HG02840 (cell line): Measurements from ENCODE around the gene CSNK2A1.

Experiments
- ATAC-seq: cut with Tn5 transposase; IDR thresholded peaks from one replicate; pipeline ENCODE4 v1.9.1; 2021; ENCODE audit warnings: mild to moderate bottlenecking, moderate library complexity, moderate number of reproducible peaks; ENCODE audit not compliant: unreplicated experiment, low FRiP score

CSNK2A1 gene

GRCh38 chr20:568097-568652 lies 24.6 kb upstream of the CSNK2A1 start:
- no peak for ATAC-seq

- ATAC-seq, result no peak
These were observed 20.6 kb upstream of the CSNK2A1 start for GRCh38 chr20:564192-564591.

- no peak for ATAC-seq
These were observed 19.6 kb upstream of the CSNK2A1 start for GRCh38 chr20:563187-563586.

DNA sequence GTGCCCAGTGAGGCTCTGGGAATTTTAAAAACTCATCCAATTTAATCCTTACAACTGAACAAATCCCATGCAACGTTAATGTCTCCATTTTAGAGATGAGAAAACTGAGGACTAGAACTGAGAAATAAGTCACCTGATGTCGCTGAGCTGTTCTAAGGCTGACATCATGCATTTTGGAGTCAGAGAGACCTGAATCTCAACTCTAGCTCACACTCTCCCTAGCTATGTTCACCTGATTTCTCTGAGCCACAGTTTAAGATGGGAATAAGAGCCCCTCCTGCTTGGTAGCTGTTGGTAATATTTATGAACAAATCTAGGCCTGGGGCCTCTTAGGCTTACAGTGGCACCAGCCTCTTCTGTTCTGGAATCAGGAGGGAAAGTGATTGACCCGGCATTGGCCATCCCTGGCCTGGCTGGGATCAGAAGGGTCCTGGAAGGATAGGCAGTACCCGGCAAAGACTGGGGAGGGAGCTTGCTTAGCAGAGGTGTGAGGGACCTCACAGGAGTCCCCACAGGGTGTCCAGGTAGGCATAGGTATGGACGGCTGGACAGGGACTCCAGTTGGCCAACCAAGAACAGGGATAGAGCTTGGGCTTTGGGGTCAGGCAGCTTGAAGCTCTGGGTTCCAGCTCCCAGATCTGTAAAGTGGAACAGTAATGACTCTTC lies 18.8 kb upstream of the CSNK2A1 start:
- no peak for ATAC-seq

GRCh38 chr20:561437-562231 lies 18.0 kb upstream of the CSNK2A1 start:
- ATAC-seq, result no peak

GRCh38 chr20:560680-561079 lies 17.1 kb upstream of the CSNK2A1 start:
- no peak for ATAC-seq

- no peak for ATAC-seq
These were observed 14.5 kb upstream of the CSNK2A1 start for GRCh38 chr20:558117-558516.

DNA sequence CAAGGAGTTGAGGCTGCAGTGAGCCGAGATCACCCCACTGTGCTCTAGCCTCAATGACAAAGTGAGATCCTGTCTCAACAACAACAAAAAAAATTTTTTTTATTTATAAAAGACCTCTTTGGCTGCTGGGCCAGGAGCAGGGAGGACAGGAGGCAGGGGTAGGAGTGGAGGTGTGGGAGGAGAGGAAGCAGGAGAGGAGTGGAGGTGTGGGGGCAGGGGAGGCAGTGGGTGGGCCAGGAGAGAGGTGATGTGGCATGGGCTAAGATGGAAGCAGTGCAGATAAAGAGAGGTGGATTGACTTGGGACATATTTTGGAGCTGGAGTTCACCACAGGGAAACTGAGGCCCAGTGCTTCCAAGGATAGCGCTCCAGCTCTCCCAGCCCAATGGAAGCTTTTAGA lies 13.4 kb upstream of the CSNK2A1 start:
- no peak for ATAC-seq

DNA sequence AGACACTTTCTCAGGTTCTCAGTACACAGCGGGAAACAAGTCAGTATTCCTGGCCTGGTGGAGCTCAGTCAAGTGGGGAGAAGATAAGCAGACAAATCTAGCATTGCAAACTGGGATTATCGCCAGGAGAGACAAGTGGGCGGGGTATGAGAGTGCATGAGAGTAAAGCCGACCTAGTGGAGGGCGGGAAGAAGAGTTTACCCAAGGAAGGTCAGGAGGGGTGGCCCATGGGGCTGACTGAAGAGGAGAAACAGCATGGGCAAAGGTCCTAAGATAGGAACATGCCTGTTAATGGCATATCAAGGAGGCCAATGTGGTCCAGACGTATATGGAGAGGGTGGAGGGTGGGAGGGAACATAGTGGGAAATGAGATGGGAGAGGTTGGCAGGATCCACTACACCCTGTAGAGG lies 12.4 kb upstream of the CSNK2A1 start:
- no peak for ATAC-seq

GRCh38 chr20:550611-551010 lies 7.0 kb upstream of the CSNK2A1 start:
- ATAC-seq, result no peak

DNA sequence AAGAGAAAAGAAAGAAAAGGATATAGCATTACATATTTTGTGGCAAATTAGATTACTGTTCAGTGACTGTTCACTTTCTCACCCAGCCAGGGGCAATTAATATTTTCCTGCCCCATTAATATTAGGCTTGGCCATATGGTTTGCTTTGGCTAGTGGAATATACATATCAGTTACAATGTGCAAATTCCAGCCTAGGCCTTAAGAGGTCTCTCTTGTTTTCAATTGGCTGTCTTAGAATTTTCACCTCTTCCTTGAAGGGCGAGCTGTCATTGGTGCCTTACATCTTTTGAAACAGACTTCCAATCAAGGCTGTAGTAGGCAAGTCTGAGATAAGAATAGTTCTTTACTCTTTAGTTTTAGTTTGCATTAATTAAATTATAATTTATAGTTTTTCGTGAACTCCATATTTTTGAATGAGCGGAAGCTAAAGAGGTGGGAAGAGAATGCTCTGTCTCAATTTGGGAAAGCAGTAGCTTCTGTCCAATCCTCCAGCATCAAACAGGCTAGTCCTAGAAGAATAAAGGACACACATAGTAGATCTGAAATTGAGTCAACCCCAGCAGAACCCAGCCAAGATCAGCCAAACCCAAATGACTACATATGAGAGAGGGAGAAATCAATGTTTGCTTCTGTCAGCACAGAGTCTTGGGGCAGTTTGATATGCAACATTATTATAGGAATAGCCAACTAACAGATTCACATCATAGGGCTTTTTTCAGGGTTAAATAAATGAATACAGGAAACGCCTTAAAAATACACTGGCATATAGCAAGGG lies 6.3 kb upstream of the CSNK2A1 start:
- ATAC-seq, result no peak

DNA sequence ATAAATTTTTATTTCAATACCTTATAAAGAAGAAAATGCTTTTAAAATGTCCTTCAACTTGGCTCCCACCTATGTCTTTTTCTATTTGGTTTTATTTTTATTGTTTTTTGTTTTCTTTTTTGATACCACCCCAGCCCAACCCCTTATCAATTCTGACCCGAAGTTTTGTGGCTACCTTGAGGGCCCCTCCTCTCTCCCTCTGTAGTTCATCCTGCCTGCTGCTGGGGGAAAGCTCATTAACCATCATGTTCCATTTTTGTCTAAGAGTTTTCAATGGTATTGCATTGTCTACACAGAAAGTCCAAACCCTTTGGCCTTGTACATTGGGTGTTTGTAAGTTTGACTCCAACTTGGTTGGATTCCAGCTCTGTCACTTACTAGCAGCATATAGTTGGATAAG lies 5.3 kb upstream of the CSNK2A1 start:
- ATAC-seq, result no peak

- ATAC-seq, result no peak
These were observed 3.8 kb upstream of the CSNK2A1 start for GRCh38 chr20:547394-547793.

- no peak for ATAC-seq
These were observed 2.8 kb upstream of the CSNK2A1 start for GRCh38 chr20:546353-546752.

DNA sequence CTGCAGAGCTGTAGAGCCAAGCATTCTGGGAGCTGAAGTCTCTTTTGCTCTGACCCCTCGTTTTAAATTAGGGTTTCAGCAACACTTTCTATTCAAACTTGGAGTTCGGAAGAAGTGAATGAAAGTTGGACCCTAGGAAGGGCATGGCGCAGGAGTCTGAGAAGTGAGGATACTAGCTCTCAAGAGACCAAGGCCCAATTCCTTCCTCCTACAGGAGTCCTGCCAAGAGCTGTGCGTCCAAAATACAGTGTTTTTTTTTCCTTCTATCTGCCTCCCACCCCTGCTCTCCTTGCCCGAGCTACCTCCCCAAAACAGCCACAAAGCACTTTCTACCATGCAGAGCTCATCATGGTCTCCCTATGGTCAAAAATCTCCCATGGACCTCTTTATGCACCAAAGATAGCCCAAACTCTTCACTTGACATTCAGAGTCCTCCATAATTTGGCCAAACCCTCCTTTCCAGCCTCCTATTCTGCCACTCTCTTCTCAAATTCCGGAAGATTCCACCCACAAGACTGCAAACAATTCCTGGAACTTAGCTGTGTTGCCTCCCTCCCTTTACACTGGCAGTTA lies 649 bp upstream of the CSNK2A1 start:
- ATAC-seq, result no peak

- peak; percentile 19 for ATAC-seq
These were observed 717 bp downstream of the CSNK2A1 start for GRCh38 chr20:542777-543368.

DNA sequence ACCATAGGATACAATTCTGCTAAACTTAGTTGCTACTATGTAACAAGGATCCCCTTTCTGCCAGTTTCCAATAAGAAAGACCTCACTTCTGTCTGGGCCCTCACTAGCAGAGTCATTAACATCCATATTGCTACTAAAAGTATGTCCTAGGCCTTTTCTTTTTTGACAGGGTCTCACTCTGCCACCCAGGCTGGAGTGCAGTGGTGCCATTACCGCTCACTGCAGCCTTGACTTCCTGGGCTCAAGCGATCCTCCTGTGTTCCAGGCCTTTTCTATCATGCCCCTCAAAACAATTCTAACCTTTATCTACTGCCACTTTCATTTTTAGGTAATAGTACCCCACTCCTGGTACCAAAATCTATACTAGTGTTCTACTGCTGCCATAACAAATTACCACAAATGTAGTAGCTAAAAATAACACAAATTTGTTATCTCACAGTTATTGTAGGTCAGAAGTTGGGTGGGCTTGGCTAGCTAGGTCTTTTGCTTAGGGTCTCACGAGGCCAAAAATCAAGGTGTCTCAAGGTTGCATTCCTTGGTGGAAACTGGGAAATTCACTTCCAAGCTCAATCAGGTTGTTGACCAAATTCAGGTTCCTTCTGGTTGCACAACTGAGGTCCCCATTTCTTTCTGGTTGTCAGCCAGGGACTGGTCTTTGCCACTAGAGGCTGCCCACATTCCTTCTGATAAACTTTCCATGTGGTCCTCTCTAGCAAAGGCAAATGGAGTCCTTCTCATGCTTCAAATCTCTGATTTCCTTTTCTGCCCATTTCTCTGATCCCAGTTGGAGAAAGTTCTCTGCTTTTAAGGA lies 3.0 kb downstream of the CSNK2A1 start:
- no peak for ATAC-seq

- no peak for ATAC-seq
These were observed 3.7 kb downstream of the CSNK2A1 start for GRCh38 chr20:539848-540247.

- no peak for ATAC-seq
These were observed 4.4 kb downstream of the CSNK2A1 start for GRCh38 chr20:539191-539590.

DNA sequence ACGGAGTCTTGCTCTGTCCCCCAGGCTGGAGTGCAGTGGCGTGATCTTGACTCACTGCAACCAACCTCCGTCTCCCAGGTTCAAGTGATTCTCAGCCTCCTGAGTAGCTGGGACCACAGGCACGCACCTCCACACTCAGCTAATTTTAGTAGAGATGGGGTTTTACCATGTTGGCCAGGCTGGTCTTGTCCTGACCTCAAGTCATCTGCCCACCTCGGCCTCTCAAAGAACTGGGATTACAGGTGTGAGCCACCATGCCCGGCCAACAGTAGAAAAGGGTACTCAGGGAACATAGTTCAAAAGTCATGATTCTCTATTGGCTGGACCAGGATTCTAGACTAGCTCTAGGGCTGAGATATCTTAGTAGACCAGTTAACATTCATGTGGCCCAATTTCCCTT lies 5.6 kb downstream of the CSNK2A1 start:
- no peak for ATAC-seq
